Suppressor macrophage treated with lipopolysaccharide for 1 hour (primary cell): ENCODE measurements around the gene VWA5B2.

ENCODE experiments used
- DNase-seq, 3 donors: peaks; one replicate each; pipeline ENCODE4 v3.0.0-alpha.2; 2020 to 2022

The VWA5B2 gene

DNA sequence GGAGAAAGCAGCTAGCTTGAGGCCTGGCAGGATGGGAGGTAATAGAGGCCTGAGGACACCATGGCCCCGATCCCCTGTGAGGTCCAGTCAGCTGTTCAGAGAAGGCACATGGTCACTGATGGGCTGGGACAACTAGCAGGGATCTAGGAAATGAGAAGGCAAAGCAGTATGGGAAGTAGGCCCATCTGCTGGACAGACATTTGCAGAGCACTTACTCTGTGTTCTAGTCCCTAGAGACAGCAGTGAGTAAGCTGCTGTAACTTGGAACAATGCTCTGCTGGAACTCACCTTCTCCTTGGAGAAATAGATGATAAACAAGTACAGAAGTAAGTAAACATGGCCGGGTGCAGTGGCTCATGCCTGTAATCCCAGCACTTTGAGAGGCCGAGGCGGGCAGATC lies 53.6 kb downstream of the VWA5B2 start:
- DNase-seq, result no peak

DNA sequence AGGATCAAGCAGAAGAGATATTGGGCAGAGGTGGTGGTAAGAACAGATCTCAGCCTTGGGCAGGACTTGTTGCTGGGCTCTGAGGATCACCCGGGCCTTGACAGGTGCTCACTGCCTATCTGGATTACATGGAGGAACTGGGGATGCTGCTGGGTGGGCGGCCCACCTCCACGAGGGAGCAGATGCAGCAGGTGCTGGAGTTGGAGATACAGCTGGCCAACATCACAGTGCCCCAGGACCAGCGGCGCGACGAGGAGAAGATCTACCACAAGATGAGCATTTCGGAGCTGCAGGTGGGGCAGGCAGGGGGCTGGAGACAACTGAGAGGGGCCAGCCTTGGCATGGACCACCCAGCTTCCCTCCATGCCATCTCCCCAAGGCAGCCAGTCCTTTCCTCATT lies 54.3 kb downstream of the VWA5B2 start:
- DNase-seq, result no peak

DNA sequence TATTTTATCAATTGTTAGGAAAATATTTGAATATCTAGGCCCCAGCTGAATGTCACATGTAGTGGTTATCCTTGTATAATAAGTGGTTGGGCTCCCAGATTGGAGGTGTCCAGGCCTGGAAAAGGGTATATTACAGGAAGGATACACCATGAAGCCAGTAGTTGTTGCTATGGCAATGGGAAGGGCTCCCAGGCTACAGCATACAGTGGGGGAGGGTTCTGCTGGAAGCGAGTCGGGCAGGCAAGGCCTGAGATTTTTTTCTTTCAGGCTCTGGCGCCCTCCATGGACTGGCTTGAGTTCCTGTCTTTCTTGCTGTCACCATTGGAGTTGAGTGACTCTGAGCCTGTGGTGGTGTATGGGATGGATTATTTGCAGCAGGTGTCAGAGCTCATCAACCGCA lies 55.3 kb downstream of the VWA5B2 start:
- DNase-seq, result peak; percentile 29 to 53 (median 46)

DNA sequence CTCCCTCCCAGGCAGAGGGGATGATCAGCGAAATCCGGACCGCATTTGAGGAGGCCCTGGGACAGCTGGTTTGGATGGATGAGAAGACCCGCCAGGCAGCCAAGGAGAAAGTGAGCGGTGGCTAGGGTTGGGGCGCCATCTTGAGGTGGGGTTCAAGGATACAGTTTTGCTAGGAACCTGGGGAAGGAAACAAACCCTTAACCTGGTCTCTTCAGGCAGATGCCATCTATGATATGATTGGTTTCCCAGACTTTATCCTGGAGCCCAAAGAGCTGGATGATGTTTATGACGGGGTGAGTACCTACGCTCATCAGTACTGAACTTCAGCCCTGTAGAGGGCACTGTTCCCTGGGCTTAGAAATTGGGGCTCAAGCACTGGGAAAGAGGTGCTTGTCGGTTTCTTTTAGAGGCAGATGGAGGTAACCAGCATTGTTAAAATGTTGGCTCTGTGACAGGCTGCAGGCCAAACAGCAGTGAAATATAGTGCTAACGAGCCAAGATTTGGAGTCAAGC lies 60.1 kb downstream of the VWA5B2 start:
- peak; percentile 55 to 73 (median 71) for DNase-seq

DNA sequence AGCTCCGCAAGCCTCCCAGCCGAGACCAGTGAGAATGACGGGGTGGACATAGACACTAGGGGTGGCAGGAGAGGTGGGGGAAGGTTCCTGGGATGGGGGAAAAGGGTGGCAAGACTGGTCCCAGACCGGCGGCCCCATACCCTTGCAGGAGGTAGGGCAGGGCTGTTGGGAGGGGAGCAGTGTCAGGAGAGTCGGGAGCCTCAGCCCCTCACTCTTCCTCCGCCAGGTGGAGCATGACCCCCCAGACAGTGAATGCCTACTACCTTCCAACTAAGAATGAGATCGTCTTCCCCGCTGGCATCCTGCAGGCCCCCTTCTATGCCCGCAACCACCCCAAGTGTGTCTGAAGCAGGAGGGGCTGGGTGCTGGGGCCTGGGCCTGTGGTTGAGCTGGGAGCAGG lies 60.9 kb downstream of the VWA5B2 start:
- DNase-seq, result no peak

DNA sequence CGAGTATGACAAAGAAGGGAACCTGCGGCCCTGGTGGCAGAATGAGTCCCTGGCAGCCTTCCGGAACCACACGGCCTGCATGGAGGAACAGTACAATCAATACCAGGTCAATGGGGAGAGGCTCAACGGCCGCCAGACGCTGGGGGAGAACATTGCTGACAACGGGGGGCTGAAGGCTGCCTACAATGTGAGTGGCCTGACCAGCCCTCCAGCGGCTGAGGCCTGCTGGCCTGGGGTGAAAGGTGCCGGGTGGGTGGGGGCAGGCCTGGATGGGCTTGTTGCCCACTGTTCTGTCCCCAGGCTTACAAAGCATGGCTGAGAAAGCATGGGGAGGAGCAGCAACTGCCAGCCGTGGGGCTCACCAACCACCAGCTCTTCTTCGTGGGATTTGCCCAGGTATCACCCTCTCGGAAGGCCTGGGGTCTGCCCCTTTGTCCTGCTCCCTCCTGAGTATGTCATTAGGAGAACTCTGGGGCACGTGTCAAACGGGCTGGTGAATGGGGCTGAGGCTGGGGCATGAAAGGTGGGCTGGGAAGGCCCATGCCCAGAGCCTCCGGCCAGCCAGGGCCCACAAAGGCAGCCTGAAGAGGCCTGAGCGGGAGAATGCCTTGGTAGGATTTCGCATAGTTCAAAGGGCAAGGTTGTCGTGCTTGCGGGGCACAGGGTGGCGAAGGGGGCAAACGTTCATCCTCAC lies 61.8 kb downstream of the VWA5B2 start:
- no peak for DNase-seq
